Peyer's patch (tissue), 4 donors: Measurements from ENCODE around the gene HSD17B2.

ENCODE experiments used
- CTCF ChIP-seq, 6 experiments: fragments of 450-650 bp in 4 of 6; fragments of 200-600 bp in 2 of 6; sonication (generic) in 1 of 6; IDR thresholded peaks; one replicate each; pipeline ENCODE4 v1.5.1; 2017 to 2019; ENCODE audit warnings: antibody characterized with exemption in 6 of 6, mild to moderate bottlenecking in 3 of 6, moderate library complexity in 1 of 6
- POLR2A ChIP-seq, 2 donors: fragments of 450-650 bp; IDR thresholded peaks; one replicate each; pipeline ENCODE4 v1.5.1; 2017; ENCODE audit warnings: antibody characterized with exemption in 2 of 2, mild to moderate bottlenecking in 2 of 2, moderate library complexity in 2 of 2

GRCh38 chr16:82046541-82046940, 11.5 kb downstream of the HSD17B2 start:
- TF ChIP-seq CTCF (IDR thresholded peaks at IDR 0.05), result no peak
- no peak for TF ChIP-seq POLR2A (IDR thresholded peaks at IDR 0.05)
